ENCODE results near the gene DTD1. TPM values are rescaled to one million over a fixed set of nuclear protein-coding genes. Genes with fewer than 3 reads are reported as not detected.
"Not testable (repeated sequence)": the region's sequence is repeated elsewhere in the genome, so short reads cannot be mapped to it uniquely, and the experiment has no call there.

DTD1 gene
- polyA plus RNA-seq, 3 donors: 30.9 to 37.5 (median 32.8) TPM

- DNase-seq (ENCODE audit: low read depth in 3 of 3, low spot score in 2 of 3): no peak
These were observed 195.6 kb downstream of the DTD1 start for GRCh38 chr20:18783385-18783959.

DNA sequence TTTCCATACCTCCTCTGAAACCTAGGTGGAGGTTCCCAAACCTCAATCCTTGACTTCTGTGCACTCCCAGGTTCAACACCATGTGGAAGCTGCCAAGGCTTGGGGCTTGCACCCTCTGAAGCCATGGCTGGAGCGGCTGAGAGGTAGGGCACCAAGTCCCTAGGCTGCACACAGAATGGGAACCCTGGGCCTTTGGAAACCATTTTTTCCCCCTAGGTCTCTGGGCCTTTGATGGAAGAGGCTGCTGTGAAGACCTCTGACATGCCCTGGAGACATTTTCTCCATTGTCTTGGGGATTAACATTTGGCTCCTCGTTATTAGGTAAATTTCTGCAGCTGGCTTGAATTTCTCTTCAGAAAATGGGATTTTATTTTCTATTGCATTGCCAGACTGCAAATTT lies 199.2 kb downstream of the DTD1 start:
- DNase-seq (ENCODE audit: low read depth in 3 of 3, low spot score in 2 of 3): not testable (repeated sequence)

DNA sequence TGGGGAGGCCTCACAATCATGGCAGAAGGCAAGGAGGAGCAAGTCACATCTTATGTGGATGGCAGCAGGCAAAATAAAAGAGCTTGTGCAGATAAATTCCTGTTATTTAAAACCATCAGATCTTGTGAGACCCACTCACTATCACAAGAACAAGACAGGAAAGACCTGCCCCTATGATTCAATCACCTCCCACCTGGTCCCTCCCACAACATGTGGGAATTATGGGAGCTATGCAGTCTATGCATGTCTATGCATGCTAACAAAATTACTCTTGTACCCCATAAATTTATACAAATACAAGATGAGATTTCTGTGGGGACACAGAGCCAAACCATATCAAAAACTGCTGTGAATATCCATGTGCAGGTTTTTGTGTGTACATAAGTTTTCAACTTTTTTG lies 200.2 kb downstream of the DTD1 start:
- no peak for DNase-seq (ENCODE audit: low read depth in 3 of 3, low spot score in 2 of 3)

GRCh38 chr20:18790787-18791186 lies 202.9 kb downstream of the DTD1 start:
- DNase-seq (ENCODE audit: low read depth in 3 of 3, low spot score in 2 of 3): no peak

GRCh38 chr20:18793625-18794427 lies 206.0 kb downstream of the DTD1 start:
- DNase-seq (ENCODE audit: low read depth in 3 of 3, low spot score in 2 of 3): peak; percentile 86 to 91 (median 90)

GRCh38 chr20:18794428-18794787 lies 206.6 kb downstream of the DTD1 start:
- no peak for DNase-seq (ENCODE audit: low read depth in 3 of 3, low spot score in 2 of 3)

- no peak for DNase-seq (ENCODE audit: low read depth in 3 of 3, low spot score in 2 of 3)
These were observed 207.5 kb downstream of the DTD1 start for GRCh38 chr20:18795366-18795765.

GRCh38 chr20:18796282-18796833 lies 208.5 kb downstream of the DTD1 start:
- DNase-seq (ENCODE audit: low read depth in 3 of 3, low spot score in 2 of 3): no peak

GRCh38 chr20:18801516-18801915 lies 213.7 kb downstream of the DTD1 start:
- DNase-seq (ENCODE audit: low read depth in 3 of 3, low spot score in 2 of 3): no peak

GRCh38 chr20:18802012-18802634 lies 214.3 kb downstream of the DTD1 start:
- DNase-seq (ENCODE audit: low read depth in 3 of 3, low spot score in 2 of 3): no peak

DNA sequence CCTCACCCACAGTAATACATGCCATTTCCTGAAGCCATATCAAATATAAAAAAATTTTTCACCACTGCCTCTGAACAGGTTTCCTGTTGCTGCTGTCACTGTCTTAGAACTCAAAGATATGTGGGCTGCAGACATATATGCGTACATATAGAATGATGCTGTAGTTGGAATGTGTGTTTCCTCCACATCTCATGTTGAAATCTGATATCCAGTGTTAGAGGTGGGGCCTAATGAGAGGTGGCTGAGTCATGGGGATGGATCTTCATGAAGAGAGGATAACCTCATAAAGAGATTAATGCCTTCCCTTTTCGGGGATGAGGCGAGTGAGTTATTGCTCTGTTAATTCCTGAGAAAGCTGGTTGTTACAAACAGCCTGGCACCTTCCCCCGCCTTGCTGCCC lies 218.0 kb downstream of the DTD1 start:
- DNase-seq (ENCODE audit: low read depth in 3 of 3, low spot score in 2 of 3): no peak

DNA sequence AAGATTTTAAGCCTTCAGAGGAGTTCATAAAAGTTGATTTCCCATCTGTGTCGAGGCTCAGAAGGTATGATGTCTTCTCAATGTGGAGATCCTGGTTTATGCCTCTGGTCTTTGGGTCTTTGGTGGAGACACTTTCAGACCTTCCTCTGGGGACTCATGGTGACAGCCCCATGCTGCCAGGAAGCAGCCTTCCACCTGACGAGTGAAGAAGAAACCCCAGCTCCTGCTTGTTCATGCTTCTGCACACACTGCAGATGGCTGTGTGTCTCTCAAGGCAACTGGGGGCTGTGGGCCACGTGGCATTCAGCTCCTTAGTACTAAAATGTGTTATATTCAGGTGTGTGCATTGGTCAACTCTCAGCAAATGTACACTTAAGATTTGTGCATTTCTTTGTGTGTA lies 220.9 kb downstream of the DTD1 start:
- DNase-seq (ENCODE audit: low read depth in 3 of 3, low spot score in 2 of 3): no peak

DNA sequence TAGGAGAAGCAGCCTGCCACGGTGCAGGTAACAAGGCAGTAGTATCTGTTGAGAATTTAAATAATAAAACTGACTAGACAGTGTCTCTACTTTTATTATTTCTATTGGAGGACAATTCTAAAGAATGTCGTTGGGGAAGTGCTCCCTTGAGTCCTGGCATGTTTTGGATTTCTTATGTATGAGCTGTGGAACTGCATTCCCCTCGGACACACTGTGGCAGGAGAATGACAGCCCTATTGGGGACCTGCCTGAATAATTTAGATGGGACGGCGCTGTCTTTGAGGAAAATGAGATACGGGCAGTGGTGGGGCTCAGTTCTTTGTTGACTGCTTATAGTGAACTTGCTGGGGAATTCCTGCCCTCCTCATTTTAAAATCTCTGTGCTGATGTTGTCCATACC lies 223.3 kb downstream of the DTD1 start:
- no peak for DNase-seq (ENCODE audit: low read depth in 3 of 3, low spot score in 2 of 3)

GRCh38 chr20:18811904-18812303 lies 224.1 kb downstream of the DTD1 start:
- DNase-seq (ENCODE audit: low read depth in 3 of 3, low spot score in 2 of 3): no peak

- no peak for DNase-seq (ENCODE audit: low read depth in 3 of 3, low spot score in 2 of 3)
These were observed 225.6 kb downstream of the DTD1 start, which contains the start of gene SCP2D1 for GRCh38 chr20:18813483-18813882. TSS of gene SCP2D1 (plus strand) at chr20:18813783. CDS start at chr20:18813816, 33 bp downstream.

- DNase-seq (ENCODE audit: low read depth in 3 of 3, low spot score in 2 of 3): no peak
These were observed 227.5 kb downstream of the DTD1 start for GRCh38 chr20:18815194-18815942.

Other genes with a start within 250 kb of the DTD1 start
- gene DZANK1, start 121.0 kb upstream of the DTD1 start, polyA plus RNA-seq (ENCODE audit: insufficient read length in 3 of 3): 1 to 10 TPM; 5.9 to 6.8 (median 6.5) TPM
- gene POLR3F, start 120.7 kb upstream of the DTD1 start, polyA plus RNA-seq (ENCODE audit: insufficient read length in 3 of 3): 10 to 100 TPM; 15.7 to 18.9 (median 17.0) TPM
- gene RBBP9, start 90.8 kb upstream of the DTD1 start, polyA plus RNA-seq (ENCODE audit: insufficient read length in 3 of 3): 10 to 100 TPM; 31.6 to 36.3 (median 34.0) TPM
- 10 to 100 TPM; 68.1 to 76.0 (median 75.9) TPM for gene SEC23B, start 80.1 kb upstream of the DTD1 start, polyA plus RNA-seq (ENCODE audit: insufficient read length in 3 of 3)
- gene SMIM26, start 20.6 kb upstream of the DTD1 start, polyA plus RNA-seq (ENCODE audit: insufficient read length in 3 of 3): 10 to 100 TPM; 80.8 to 85.4 (median 83.2) TPM
- not detected for gene SCP2D1, start 225.7 kb downstream of the DTD1 start, polyA plus RNA-seq (ENCODE audit: insufficient read length in 3 of 3)